ENCODE results near the gene HAO2. TPM values are rescaled to one million over a fixed set of nuclear protein-coding genes. Genes with fewer than 3 reads are reported as not detected.

Gene HAO2
- total RNA-seq, 2 experiments from 2014 or later = not detected

GRCh38 chr1:119388450-119388849 is 19.9 kb downstream of the HAO2 start:
- intact Hi-C loops (cut with micrococcal nuclease; ENCODE audit: unreplicated experiment) = no loop called here
- no peaks in the 10 kb centered on the region for H3K9me3 ChIP-seq (ENCODE audit: low read length)
- H3K4me1 ChIP-seq (ENCODE audit: insufficient read depth, low read length, poor library complexity, severe bottlenecking) = no peaks in the 10 kb centered on the region
- TF ChIP-seq CTCF (conservative IDR thresholded peaks at IDR 0.05; ENCODE audit: low read length) = no peak
- no peak for DNase-seq (ENCODE audit: low spot score)
- no peak overlapping the region for H3K4me3 ChIP-seq (ENCODE audit: low read depth, low read length, poor library complexity, severe bottlenecking)
- no peak overlapping the region for H3K27ac ChIP-seq (ENCODE audit: low read depth, low read length, poor library complexity, severe bottlenecking)
- H4K20me1 ChIP-seq (ENCODE audit: insufficient read depth, low read length) = no peaks in the 10 kb centered on the region
- H3K36me3 ChIP-seq (ENCODE audit: insufficient read depth, low read length) = no peaks in the 10 kb centered on the region
- no TSS peak for BruUV-seq (replicated peaks)
- H3K4me2 ChIP-seq (ENCODE audit: low read length) = no peak overlapping the region
- ChIA-PET CTCF (ENCODE audit: unreplicated experiment) (no interaction called here), POLR2A (no interaction called here)
- H2AFZ ChIP-seq (ENCODE audit: low read length) = no peak overlapping the region
- H3K9me2 ChIP-seq (ENCODE audit: insufficient read depth, low read length) = no peaks in the 10 kb centered on the region
- no peaks in the 10 kb centered on the region for H3K79me2 ChIP-seq (ENCODE audit: insufficient read depth, low read depth, low read length)

GRCh38 chr1:119390526-119390925 is 21.9 kb downstream of the HAO2 start:
- Histone ChIP-seq H3K79me2 (ENCODE audit: insufficient read depth, low read depth, low read length) (no peaks in the 10 kb centered on the region), H3K9me2 (ENCODE audit: insufficient read depth, low read length) (no peaks in the 10 kb centered on the region), H3K4me1 (ENCODE audit: insufficient read depth, low read length, poor library complexity, severe bottlenecking) (no peaks in the 10 kb centered on the region), H3K9me3 (ENCODE audit: low read length) (no peaks in the 10 kb centered on the region), H4K20me1 (ENCODE audit: insufficient read depth, low read length) (no peaks in the 10 kb centered on the region), H2AFZ (ENCODE audit: low read length) (no peak overlapping the region), H3K4me3 (ENCODE audit: low read depth, low read length, poor library complexity, severe bottlenecking) (no peak overlapping the region), H3K27ac (ENCODE audit: low read depth, low read length, poor library complexity, severe bottlenecking) (no peak overlapping the region), H3K36me3 (ENCODE audit: insufficient read depth, low read length) (no peaks in the 10 kb centered on the region), H3K4me2 (ENCODE audit: low read length) (no peak overlapping the region)
- ChIA-PET POLR2A (no interaction called here), CTCF (ENCODE audit: unreplicated experiment) (no interaction called here)
- BruUV-seq (replicated peaks) = no TSS peak
- DNase-seq (ENCODE audit: low spot score) = no peak
- intact Hi-C loops (cut with micrococcal nuclease; ENCODE audit: unreplicated experiment) = no loop called here
- TF ChIP-seq CTCF (conservative IDR thresholded peaks at IDR 0.05; ENCODE audit: low read length) (no peak), EZH2phosphoT487 (IDR thresholded peaks at IDR 0.05; ENCODE audit: borderline replicate concordance, low read depth, low read length) (no peak)

- BruUV-seq (replicated peaks) = no TSS peak
- TF ChIP-seq CTCF (conservative IDR thresholded peaks at IDR 0.05; ENCODE audit: low read length) (no peak), EZH2phosphoT487 (IDR thresholded peaks at IDR 0.05; ENCODE audit: borderline replicate concordance, low read depth, low read length) (no peak)
- no peak for DNase-seq (ENCODE audit: low spot score)
- H3K27ac ChIP-seq (ENCODE audit: low read depth, low read length, poor library complexity, severe bottlenecking) = no peak overlapping the region
- H4K20me1 ChIP-seq (ENCODE audit: insufficient read depth, low read length) = no peaks in the 10 kb centered on the region
- ChIA-PET CTCF (ENCODE audit: unreplicated experiment) (no interaction called here), POLR2A (no interaction called here)
- intact Hi-C loops (cut with micrococcal nuclease; ENCODE audit: unreplicated experiment) = no loop called here
- H3K9me2 ChIP-seq (ENCODE audit: insufficient read depth, low read length) = no peaks in the 10 kb centered on the region
- no peaks in the 10 kb centered on the region for H3K79me2 ChIP-seq (ENCODE audit: insufficient read depth, low read depth, low read length)
- no peaks in the 10 kb centered on the region for H3K36me3 ChIP-seq (ENCODE audit: insufficient read depth, low read length)
- H3K9me3 ChIP-seq (ENCODE audit: low read length) = no peaks in the 10 kb centered on the region
- H3K4me3 ChIP-seq (ENCODE audit: low read depth, low read length, poor library complexity, severe bottlenecking) = no peak overlapping the region
- H3K4me2 ChIP-seq (ENCODE audit: low read length) = no peak overlapping the region
- H3K4me1 ChIP-seq (ENCODE audit: insufficient read depth, low read length, poor library complexity, severe bottlenecking) = no peaks in the 10 kb centered on the region
- H2AFZ ChIP-seq (ENCODE audit: low read length) = no peak overlapping the region
Measured at GRCh38 chr1:119391749-119392148, 23.2 kb downstream of the HAO2 start.
